ENCODE measurements around the gene JUND.
A peak's percentile ranks its signal among the peaks of the same experiment; 100 is the strongest.

The JUND gene

GRCh38 chr19:18308051-18308947 is 26.9 kb upstream of the JUND start:
- DNase-seq = no peak

DNA sequence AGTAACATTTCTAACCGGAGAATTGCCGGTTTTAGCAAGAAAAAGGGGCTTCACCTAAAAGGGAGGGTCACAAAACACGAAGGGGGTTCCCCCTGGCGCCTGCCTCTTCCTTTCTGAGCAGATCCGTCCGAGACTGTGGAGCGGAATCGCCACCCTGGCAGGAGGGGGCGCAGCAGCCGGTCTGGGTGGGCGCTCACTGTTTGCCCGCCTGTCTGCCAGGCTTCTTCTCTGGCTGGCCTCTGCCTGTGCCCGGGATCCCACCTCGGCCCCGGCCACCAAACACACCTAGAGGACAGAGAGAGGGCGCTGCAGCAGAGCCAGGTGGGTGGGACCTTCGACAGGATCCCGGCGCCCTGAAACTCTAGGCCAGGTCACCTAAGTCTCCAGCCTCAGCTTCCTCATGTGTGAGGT is 25.9 kb upstream of the JUND start:
- DNase-seq = no peak

GRCh38 chr19:18306888-18307260 is 25.5 kb upstream of the JUND start:
- no peak for DNase-seq

DNA sequence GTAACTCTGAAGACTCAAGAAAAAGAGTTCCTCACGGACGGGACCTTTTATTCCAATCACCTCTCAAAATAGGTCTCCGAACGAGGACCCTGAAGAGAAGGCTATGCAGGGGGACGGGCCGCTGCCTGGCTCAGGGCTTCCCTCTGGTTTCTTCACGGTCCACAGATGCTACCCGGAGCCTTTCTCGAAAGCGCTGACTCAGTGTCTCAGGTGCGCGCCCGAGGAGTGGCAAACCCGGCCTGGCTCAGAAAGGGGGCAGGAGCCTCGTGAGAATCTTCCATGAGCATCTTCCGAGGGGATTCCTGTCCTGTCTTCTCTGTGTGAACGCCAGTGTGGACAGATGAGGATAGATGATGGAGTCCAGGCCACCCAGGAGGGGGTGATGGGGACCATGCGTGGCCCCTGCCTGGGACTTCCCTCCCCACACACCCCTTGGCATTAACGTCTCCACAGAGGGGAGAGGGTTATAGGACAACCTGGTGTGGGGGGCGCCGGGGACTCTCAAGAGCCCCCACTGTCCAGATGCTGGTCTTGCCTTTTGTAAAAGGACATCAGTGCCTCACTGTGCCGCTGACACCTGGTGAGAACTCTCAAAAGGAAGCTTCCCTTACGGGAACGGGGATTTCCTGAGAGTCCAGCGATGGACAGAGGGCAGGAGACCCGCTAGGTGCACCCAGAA is 24.9 kb upstream of the JUND start:
- no peak for DNase-seq

- peak; percentile 88 for DNase-seq
Measured at GRCh38 chr19:18304458-18305310, 23.3 kb upstream of the JUND start.

- no peak for DNase-seq
Measured at GRCh38 chr19:18304208-18304457, 22.7 kb upstream of the JUND start.

GRCh38 chr19:18301718-18302111 is 20.3 kb upstream of the JUND start:
- DNase-seq = no peak

DNA sequence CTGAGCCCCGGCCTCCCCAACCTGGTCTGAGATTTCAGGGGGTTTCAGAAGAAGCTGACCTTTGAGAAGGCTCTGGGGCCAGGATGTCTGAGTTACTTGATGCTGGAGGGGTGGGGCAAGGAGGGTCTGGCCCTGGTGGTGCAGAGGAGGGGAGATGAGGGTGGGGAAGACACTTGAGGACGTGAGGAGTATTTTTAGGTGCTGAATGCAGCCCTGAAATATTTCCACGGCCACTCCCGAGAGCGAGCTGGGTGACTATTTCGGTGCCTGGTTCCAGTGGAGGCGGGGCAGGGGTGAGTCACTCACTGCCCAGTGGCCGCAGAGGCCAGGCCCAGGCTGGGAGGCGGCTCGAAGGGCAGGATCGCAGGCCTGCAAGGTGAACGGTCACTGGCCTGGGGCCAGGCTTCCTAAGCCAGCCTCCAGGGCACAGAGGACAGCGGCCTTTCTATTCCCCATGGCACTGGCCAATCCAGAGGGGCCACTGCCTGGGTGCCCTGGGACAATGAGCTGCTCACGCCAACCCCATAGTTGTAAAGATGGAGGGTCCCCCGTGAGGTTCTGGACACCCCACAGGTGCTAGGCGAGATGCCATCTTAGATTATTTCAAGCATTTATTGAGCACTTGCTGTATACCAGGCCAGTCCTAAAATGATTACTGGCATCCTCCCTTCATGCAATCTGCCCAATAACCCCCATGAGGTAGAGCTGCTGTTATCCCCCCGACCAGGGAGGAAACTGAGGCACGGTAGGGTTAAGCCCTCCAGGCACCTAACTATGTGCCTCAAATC is 19.7 kb upstream of the JUND start:
- no peak for DNase-seq

GRCh38 chr19:18299654-18300053 is 18.2 kb upstream of the JUND start:
- DNase-seq = no peak

DNA sequence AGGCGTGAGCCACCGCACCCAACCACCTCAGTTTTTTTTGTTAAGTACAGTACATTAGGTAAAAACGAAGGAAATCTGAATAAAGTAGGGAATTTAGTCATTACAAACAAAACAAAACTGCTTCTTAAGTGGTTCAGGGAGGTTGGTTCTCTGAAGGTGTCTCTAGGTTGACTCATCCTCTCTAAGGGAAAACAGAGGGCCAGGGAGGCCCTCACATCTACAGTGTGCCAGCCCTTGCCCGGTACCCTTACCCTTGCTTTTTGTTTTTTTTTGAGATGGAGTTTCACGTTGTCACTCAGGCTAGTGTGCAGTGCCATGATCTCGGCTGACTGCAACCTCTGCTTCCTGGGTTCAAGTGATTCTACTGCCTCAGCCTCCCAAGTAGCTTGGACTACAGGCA is 17.2 kb upstream of the JUND start:
- DNase-seq = no peak

- no peak for DNase-seq
Measured at GRCh38 chr19:18297308-18297707, 15.9 kb upstream of the JUND start.

DNA sequence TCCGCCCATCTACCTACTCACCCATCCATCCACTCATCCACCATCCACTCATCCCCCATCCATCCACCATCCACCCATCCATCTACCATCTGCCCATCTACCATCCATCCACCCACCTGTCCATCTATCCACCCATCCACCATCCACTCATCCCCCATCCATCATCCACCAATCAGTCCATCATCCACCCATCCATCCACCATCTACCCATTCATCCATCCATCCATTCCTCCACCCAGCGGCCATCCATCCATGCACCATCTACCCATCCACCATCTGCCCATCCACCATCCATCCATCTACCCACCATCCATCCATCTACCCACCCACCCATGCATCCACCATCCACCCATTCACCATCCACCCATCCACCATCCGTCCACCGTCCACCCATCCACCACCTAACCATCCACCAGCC is 13.6 kb upstream of the JUND start:
- no peak for DNase-seq

GRCh38 chr19:18294467-18294864 is 13.0 kb upstream of the JUND start:
- no peak for DNase-seq

GRCh38 chr19:18293642-18294466 is 12.4 kb upstream of the JUND start:
- DNase-seq = no peak

DNA sequence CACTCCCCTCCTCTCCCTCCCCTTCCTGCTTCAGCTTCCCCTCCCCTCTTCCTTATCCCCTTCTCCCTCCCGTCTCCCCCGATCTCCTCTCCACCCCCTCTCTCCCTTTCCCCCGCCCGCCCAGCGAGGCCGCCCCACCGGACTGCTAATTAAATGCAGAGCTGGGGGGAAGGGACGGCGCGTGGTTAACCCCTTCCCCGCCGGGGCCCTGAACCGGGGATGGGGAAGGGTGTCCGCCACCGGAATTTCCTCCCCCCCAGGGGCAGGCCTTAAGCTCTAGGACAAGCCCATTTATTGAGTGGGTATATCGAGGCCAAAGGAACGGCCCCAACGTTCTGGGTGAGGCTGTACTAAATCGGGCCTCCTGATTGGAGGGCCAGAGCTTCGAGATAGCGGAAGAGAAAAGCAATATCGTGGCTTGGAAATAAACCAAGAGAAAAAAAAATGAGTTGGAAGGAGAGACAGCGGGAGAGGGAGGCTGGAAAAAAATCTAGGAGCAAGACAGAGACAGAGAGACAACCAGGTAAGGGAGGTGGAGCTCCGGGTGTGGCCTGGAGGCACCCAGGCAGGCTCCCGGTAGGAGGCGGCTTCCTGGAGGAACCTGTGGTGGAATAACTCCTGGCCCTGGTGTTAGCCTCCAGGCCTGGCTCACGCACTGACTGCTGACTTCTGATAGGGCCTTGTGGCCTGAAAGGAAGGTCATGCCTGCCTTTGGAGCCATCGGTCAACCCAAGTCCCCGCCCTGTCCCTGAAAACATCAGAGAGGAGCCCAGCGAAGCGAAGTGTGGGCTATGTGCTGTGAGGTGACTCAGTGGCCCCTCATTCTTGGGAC is 11.6 kb upstream of the JUND start:
- peak; percentile 90 for DNase-seq

- no peak for DNase-seq
Measured at GRCh38 chr19:18292462-18292809, 11.0 kb upstream of the JUND start.

- DNase-seq = peak; percentile 90
Measured at GRCh38 chr19:18291590-18292461, 10.4 kb upstream of the JUND start.

DNA sequence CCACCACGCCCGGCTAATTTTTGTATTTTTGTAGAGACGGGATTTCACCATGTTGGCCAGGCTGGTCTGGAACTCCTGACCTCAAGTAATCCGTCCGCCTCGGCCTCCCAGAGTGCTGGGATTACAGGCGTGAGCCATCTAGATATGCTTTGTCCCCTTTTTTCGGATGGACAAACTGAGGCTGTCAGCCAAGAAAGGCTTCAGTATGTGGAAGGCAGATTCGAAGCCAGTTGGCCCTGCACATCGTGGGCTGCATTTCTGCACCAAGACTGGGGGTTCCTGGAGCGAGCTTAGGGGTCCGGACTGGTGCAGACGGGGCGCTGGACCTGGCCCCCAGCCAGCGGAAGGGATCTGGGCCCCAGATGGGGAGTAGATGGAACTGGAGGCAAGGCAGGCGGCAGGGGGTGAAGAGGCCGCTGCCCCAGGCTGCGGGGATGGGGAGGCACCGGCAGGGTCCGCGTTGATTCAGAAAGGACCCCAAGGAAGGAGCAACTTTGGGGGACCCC is 9.7 kb upstream of the JUND start:
- no peak for DNase-seq

- DNase-seq = no peak
Measured at GRCh38 chr19:18290302-18291018, 9.0 kb upstream of the JUND start.

Data from right forelimb (tissue), 1 donor.